Glutamatergic neuron (in vitro differentiated cells): ENCODE measurements around the gene GABRR2. TPM values are rescaled to one million over a fixed set of nuclear protein-coding genes. Genes with fewer than 3 reads are reported as not detected.

Experiments
- DNase-seq: peaks from one replicate; pipeline ENCODE4 v3.0.0; 2022
- H3K27ac Mint-ChIP-seq: one replicate; pipeline ENCODE4 v1.8.0; 2020; ENCODE audit warnings: mild to moderate bottlenecking, mixed read lengths, inconsistent platforms; ENCODE audit not compliant: unreplicated experiment
- H3K27me3 Mint-ChIP-seq: one replicate; pipeline ENCODE4 v1.8.0; 2020; ENCODE audit warnings: mild to moderate bottlenecking, moderate library complexity, mixed read lengths, inconsistent platforms; ENCODE audit not compliant: unreplicated experiment
- H3K36me3 Mint-ChIP-seq: one replicate; pipeline ENCODE4 v1.8.0; 2020; ENCODE audit warnings: mild to moderate bottlenecking, mixed read lengths, inconsistent platforms; ENCODE audit not compliant: unreplicated experiment
- H3K4me1 Mint-ChIP-seq: one replicate; pipeline ENCODE4 v1.8.0; 2020; ENCODE audit warnings: mild to moderate bottlenecking, low read depth, mixed read lengths, inconsistent platforms; ENCODE audit not compliant: unreplicated experiment
- H3K4me3 Mint-ChIP-seq: one replicate; pipeline ENCODE4 v1.8.0; 2020; ENCODE audit warnings: mild to moderate bottlenecking, mixed read lengths, inconsistent platforms; ENCODE audit not compliant: unreplicated experiment
- H3K9me3 Mint-ChIP-seq: one replicate; pipeline ENCODE4 v1.8.0; 2020; ENCODE audit warnings: mild to moderate bottlenecking, moderate library complexity, mixed read lengths, inconsistent platforms; ENCODE audit not compliant: unreplicated experiment
- CTCF ChIP-seq: fragments of 200-600 bp; sonication (generic); IDR thresholded peaks from one replicate; pipeline ENCODE4 v1.5.0; 2021; ENCODE audit not compliant: partially characterized antibody, unreplicated experiment
- total RNA-seq: library from RNA; stranded (reverse); fragmentation: NEBNext Ultra II Directional; extraction: Animal tissue kit (Norgen Biotek cat#: 25700); gene quantifications from one replicate; pipeline ENCODE4 v1.2.1, GENCODE V29; 2021; ENCODE audit not compliant: unreplicated experiment

GABRR2 gene
- total RNA-seq, 1 donor from 2014 or later, result 0.49 TPM

- H3K27me3 Mint-ChIP-seq, result no peaks in the 10 kb centered on the region
- no peak for DNase-seq
- H3K36me3 Mint-ChIP-seq, result no peaks in the 10 kb centered on the region
- H3K27ac Mint-ChIP-seq, result no peak overlapping the region
- H3K9me3 Mint-ChIP-seq, result no peaks in the 10 kb centered on the region
- peaks cover 3% of the 10 kb centered on the region for H3K4me1 Mint-ChIP-seq
- no peak overlapping the region for H3K4me3 Mint-ChIP-seq
- no peak for TF ChIP-seq CTCF
These were observed 42.5 kb downstream of the GABRR2 start for GRCh38 chr6:89272596-89272995.

- Mint-ChIP-seq H3K4me1 (peaks cover 3% of the 10 kb centered on the region), H3K9me3 (no peaks in the 10 kb centered on the region), H3K4me3 (no peak overlapping the region), H3K27me3 (no peaks in the 10 kb centered on the region), H3K27ac (no peak overlapping the region), H3K36me3 (no peaks in the 10 kb centered on the region)
- DNase-seq, result no peak
- no peak for TF ChIP-seq CTCF
These were observed 44.0 kb downstream of the GABRR2 start for GRCh38 chr6:89270951-89271721.

- DNase-seq, result no peak
- no peaks in the 10 kb centered on the region for H3K36me3 Mint-ChIP-seq
- TF ChIP-seq CTCF, result no peak
- no peak overlapping the region for H3K27ac Mint-ChIP-seq
- H3K4me3 Mint-ChIP-seq, result no peak overlapping the region
- peaks cover 1% of the 10 kb centered on the region for H3K9me3 Mint-ChIP-seq
- H3K4me1 Mint-ChIP-seq, result peaks cover 3% of the 10 kb centered on the region
- H3K27me3 Mint-ChIP-seq, result no peaks in the 10 kb centered on the region
These were observed 45.1 kb downstream of the GABRR2 start for GRCh38 chr6:89269981-89270380.

- peaks cover 3% of the 10 kb centered on the region for H3K4me1 Mint-ChIP-seq
- DNase-seq, result no peak
- no peak for TF ChIP-seq CTCF
- no peak overlapping the region for H3K4me3 Mint-ChIP-seq
- peaks cover 1% of the 10 kb centered on the region for H3K9me3 Mint-ChIP-seq
- H3K36me3 Mint-ChIP-seq, result no peaks in the 10 kb centered on the region
- H3K27ac Mint-ChIP-seq, result no peak overlapping the region
- H3K27me3 Mint-ChIP-seq, result no peaks in the 10 kb centered on the region
These were observed 45.8 kb downstream of the GABRR2 start for GRCh38 chr6:89269252-89269651.

- TF ChIP-seq CTCF, result no peak
- H3K4me3 Mint-ChIP-seq, result no peak overlapping the region
- H3K27me3 Mint-ChIP-seq, result no peaks in the 10 kb centered on the region
- peaks cover 1% of the 10 kb centered on the region for H3K9me3 Mint-ChIP-seq
- no peaks in the 10 kb centered on the region for H3K36me3 Mint-ChIP-seq
- no peak for DNase-seq
- no peak overlapping the region for H3K27ac Mint-ChIP-seq
- H3K4me1 Mint-ChIP-seq, result peaks cover 3% of the 10 kb centered on the region
These were observed 46.3 kb downstream of the GABRR2 start for GRCh38 chr6:89268776-89269175.
